ENCODE measurements around the gene NECAP2.
"Not testable (repeated sequence)": the region's sequence is repeated elsewhere in the genome, so short reads cannot be mapped to it uniquely, and the experiment has no call there.

Gene NECAP2

GRCh38 chr1:16500466-16500865 is 59.9 kb downstream of the NECAP2 start:
- FAIRE-seq, result not testable (repeated sequence)

DNA sequence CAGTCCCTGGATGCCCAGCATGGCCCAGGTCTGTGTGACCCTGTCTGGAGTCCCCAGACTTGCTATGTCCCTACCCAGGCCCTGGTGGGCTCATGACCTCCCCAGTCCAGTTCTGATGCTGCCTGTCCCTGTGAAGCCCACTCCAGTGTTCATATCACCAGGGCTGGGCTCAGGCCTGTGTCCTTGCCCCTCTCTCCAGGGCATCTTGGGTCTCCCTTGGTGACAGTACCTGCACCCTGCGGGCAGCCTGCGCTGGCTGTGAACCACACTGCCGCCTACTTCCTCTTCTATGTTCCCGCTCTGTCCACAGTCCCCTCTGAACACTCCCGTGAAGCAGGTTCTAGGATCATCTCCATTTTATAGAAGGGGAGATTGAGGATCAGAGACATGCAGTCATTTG is 60.5 kb downstream of the NECAP2 start:
- FAIRE-seq, result not testable (repeated sequence)

DNA sequence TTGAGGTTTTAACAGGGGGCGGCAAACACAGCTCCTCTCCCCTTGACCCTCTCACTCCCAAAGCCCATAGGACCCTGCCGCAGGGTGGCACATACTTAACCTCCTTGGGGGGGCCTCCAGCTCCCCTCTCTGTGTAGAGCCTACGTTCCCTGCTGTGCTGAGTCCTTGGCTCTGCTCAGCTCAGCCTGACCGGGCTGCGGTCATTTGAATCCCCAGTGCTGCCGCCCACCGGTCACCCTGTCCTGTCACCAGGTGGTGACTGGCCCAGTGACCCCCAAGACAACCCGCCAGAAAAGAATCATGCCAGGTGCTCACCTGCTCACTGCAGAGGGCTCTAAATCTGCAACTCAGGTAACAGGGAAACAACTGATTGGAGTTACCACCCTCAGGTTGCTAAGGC is 60.9 kb downstream of the NECAP2 start:
- not testable (repeated sequence) for FAIRE-seq

DNA sequence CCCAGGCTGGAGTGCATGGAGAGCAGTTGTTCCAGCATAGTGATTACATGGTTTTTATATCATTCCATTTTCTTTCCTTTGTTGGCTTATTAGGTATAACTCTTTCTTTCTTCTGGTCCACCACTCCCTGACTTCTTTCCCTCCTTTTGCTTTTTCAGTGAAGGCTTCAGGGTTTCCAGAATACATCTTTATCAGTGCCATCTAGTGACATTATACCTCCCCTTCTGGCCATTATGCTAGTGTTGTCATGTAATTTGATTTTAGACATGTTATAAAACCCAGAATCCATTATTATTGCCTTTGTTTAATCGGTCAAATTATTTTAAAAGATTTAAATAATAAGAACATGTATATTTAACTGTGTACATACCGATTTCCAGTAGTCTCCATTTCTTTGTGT is 63.0 kb downstream of the NECAP2 start:
- FAIRE-seq, result no peak

DNA sequence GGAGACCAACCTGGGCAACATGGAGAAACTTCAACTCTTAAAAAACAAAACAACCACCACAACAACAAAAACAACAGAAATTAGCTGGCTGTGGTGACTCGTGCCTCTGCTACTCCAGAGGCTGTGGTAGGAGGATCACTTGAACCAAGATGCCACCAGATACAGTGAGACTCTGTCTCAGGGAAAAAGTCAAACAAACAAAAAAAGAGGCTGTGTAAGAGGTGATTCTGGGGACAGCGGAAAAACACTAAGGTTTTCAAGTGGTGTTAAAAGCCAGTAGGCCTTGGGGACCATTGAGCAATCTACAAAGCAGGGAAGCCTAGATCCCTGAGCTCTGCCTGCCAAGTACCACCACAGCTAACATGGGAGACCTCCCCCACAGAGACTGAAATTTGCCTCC is 65.3 kb downstream of the NECAP2 start:
- not testable (repeated sequence) for FAIRE-seq

DNA sequence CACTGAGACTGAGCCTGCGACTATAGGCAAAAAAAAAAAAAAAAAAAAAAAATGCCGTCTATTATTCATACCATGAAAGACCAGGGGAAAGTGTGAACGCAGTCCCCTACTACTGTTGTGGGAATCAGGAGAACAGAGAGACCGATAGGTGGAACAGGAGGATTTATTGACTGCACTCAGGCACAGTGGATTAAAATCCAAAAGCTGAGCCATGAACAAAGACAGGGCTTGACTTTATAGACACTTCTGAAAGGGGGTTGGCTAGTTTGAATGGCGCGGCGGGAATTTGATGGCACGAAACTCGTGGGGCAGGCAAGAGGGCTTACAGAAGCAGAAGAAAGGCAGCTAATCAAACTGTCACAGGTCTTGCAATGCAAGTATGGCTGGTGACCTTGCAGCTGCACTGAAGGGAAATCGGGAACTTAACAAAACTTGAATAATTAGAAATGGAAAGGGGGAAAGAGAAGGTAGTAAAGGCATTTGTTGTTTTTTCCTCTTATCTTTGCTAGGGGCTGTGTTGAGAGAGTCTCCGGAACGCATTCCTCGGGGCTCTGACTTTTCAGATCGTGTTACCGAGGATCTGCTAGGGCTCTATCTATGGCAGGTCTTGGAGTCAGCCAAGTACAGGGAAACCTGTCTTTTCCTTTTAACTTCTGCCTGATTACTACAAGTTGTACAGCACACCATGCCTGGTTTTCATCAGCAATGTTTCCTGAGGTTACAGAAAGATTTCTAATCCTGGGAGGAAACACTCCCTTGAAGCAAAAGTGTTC is 66.0 kb downstream of the NECAP2 start:
- not testable (repeated sequence) for FAIRE-seq

DNA sequence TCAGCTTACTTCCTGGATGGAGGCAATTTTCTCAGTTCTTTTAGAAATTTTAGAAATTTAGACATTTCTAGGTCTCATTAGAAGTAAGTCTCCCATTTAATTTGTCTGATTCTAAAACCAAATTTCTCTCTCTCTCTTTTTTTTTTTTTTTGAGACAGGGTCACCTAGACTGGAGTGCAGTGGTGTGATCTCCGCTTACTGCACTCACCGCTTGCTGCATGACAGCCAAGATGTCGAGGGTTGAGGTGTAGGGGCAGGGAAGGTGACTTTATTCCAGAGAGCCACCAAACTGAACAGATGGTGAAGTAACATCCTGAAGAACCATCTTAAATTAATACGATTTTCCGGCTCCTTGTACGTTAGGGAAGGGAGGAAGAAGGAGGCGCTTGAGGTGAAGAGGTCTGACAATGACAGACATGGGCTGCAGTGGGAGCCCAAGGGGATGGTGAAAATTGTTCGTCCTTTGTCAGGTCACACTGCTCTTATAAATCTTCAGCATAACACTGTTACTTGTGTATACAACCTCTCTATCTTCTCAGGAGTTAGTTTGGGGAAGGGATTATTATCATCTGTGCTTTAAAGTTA is 68.4 kb downstream of the NECAP2 start:
- not testable (repeated sequence) for FAIRE-seq

All from A204.1 (cell line).